Prostate gland (tissue), 2 donors: ENCODE data around the gene LAS1L. TPM values are rescaled to one million over a fixed set of nuclear protein-coding genes. Genes with fewer than 3 reads are reported as not detected.
"Not testable (repeated sequence)": the region's sequence is repeated elsewhere in the genome, so short reads cannot be mapped to it uniquely, and the experiment has no call there.

Experiments used
- DNase-seq: peaks from one replicate; pipeline ENCODE4 v3.0.0-alpha.2; 2019; ENCODE audit warnings: low spot score
- H3K27ac ChIP-seq, 2 donors: fragments of 200-600 bp; sonication (generic); 2 replicates each; pipeline ENCODE4 v1.5.1; 2017 to 2019
- H3K27me3 ChIP-seq: fragments of 200-600 bp; sonication (generic); replicated peaks from 2 replicates; pipeline ENCODE4 v1.5.1; 2019; ENCODE audit not compliant: insufficient read depth
- H3K36me3 ChIP-seq, 2 donors: fragments of 200-600 bp; sonication (generic); 1 replicate in 1 of 2; 2 replicates in 1 of 2; pipeline versions ENCODE4 v1.5.1 to v1.8.1; 2017 to 2019
- H3K4me1 ChIP-seq: fragments of 200-600 bp; sonication (generic); replicated peaks from 2 replicates; pipeline ENCODE4 v1.5.1; 2019
- H3K4me3 ChIP-seq, 2 donors: fragments of 200-600 bp; sonication (generic); 2 replicates each; pipeline ENCODE4 v1.5.1; 2017 to 2019
- H3K9me3 ChIP-seq: fragments of 200-600 bp; sonication (generic); 2 replicates; pipeline ENCODE4 v1.5.1; 2017
- CTCF ChIP-seq, 4 experiments: fragments of 200-600 bp in 2 of 4; fragments of 450-650 bp in 2 of 4; sonication (generic) in 2 of 4; IDR thresholded peaks; 1 replicate in 3 of 4; 2 replicates in 1 of 4; pipeline ENCODE4 v1.5.1; 2016 to 2019; ENCODE audit warnings: antibody characterized with exemption in 4 of 4, mild to moderate bottlenecking in 2 of 4, moderate library complexity in 2 of 4
- POLR2A ChIP-seq: fragments of 450-650 bp; IDR thresholded peaks from one replicate; pipeline ENCODE4 v1.6.1; 2016; ENCODE audit warnings: antibody characterized with exemption, mild to moderate bottlenecking
- POLR2AphosphoS5 ChIP-seq: sonication (generic); formaldehyde crosslinking; IDR thresholded peaks from one replicate; pipeline ENCODE4 v1.6.1; 2017; ENCODE audit warnings: antibody characterized with exemption
- WGBS: methylation state at CpG from one replicate; pipeline ENCODE4 v1.1.5; 2018; 5-methylcytosine and 5-hydroxymethylcytosine counted together
- intact Hi-C: fragments of 100-400 bp; cut with DNase I; formaldehyde crosslinking; loops from one replicate; pipeline ENCODE4 v1.14.2; 2022
- total RNA-seq, 2 donors: library from RNA; depleted of rRNA; stranded (reverse); fragments of >200 nt; gene quantifications; one replicate each; pipeline ENCODE4 v1.1.0, GENCODE V29; 2016

LAS1L gene
- total RNA-seq, 2 donors from 2014 or later, result 23.5 to 57.3 TPM

- Histone ChIP-seq H3K4me1 (no peaks in the 10 kb centered on the region), H3K36me3 (no peaks in the 10 kb centered on the region), H3K9me3 (no peaks in the 10 kb centered on the region), H3K4me3 (no peak overlapping the region), H3K27ac (no peak overlapping the region), H3K27me3 (no peaks in the 10 kb centered on the region)
- no peak for DNase-seq
- 41% methylated on average over 3 of the region's 3 CpGs for WGBS
- intact Hi-C loops, result no loop called here
- no peak for TF ChIP-seq CTCF (IDR thresholded peaks at IDR 0.05)
- TF ChIP-seq POLR2A, result no peak
Observed at GRCh38 chrX:65575022-65575421, 40.4 kb upstream of the LAS1L start.

- DNase-seq, result no peak
- H3K9me3 ChIP-seq, result no peaks in the 10 kb centered on the region
- H3K36me3 ChIP-seq, result no peaks in the 10 kb centered on the region
- no peaks in the 10 kb centered on the region for H3K27me3 ChIP-seq
- no peak for TF ChIP-seq CTCF (IDR thresholded peaks at IDR 0.05)
- no peak for TF ChIP-seq POLR2A
- no peak for TF ChIP-seq POLR2AphosphoS5
- 100% methylated on average over 2 of the region's 2 CpGs for WGBS
- intact Hi-C loops, result no loop called here
- H3K4me3 ChIP-seq, result no peak overlapping the region
- H3K4me1 ChIP-seq, result no peaks in the 10 kb centered on the region
- no peak overlapping the region for H3K27ac ChIP-seq
Observed at GRCh38 chrX:65574356-65574755, 39.8 kb upstream of the LAS1L start.

- Histone ChIP-seq H3K9me3 (no peaks in the 10 kb centered on the region), H3K36me3 (no peaks in the 10 kb centered on the region), H3K27me3 (no peaks in the 10 kb centered on the region), H3K4me3 (no peak overlapping the region), H3K4me1 (no peaks in the 10 kb centered on the region), H3K27ac (no peak overlapping the region)
- WGBS, result 92% methylated on average over 4 of the region's 4 CpGs
- DNase-seq, result no peak
- intact Hi-C loops, result no loop called here
- no peak for TF ChIP-seq POLR2AphosphoS5
- TF ChIP-seq POLR2A, result no peak
- no peak for TF ChIP-seq CTCF (IDR thresholded peaks at IDR 0.05)
Observed at GRCh38 chrX:65572971-65573370, 38.4 kb upstream of the LAS1L start.

GRCh38 chrX:65562850-65563249 lies 28.3 kb upstream of the LAS1L start:
- H3K4me3 ChIP-seq, H3K4me1 ChIP-seq, DNase-seq, H3K36me3 ChIP-seq, H3K9me3 ChIP-seq, H3K27me3 ChIP-seq, intact Hi-C loops, H3K27ac ChIP-seq: not testable (repeated sequence)
- WGBS, result 100% methylated on average over 1 of the region's 1 CpG

GRCh38 chrX:65551489-65552339 lies 17.1 kb upstream of the LAS1L start:
- DNase-seq, result no peak
- Histone ChIP-seq H3K9me3 (no peaks in the 10 kb centered on the region), H3K4me3 (no peak overlapping the region), H3K27me3 (no peaks in the 10 kb centered on the region), H3K27ac (no peak overlapping the region), H3K4me1 (no peaks in the 10 kb centered on the region), H3K36me3 (no peaks in the 10 kb centered on the region)
- WGBS, result 95% methylated on average over 22 of the region's 62 CpGs
- TF ChIP-seq POLR2AphosphoS5 (no peak), POLR2A (no peak), CTCF (IDR thresholded peaks at IDR 0.05) (no peak)
- intact Hi-C loops, result no loop called here
